ENCODE measurements around the gene FTO.
"Not testable (repeated sequence)": the region's sequence is repeated elsewhere in the genome, so short reads cannot be mapped to it uniquely, and the experiment has no call there.

Gene FTO

DNA sequence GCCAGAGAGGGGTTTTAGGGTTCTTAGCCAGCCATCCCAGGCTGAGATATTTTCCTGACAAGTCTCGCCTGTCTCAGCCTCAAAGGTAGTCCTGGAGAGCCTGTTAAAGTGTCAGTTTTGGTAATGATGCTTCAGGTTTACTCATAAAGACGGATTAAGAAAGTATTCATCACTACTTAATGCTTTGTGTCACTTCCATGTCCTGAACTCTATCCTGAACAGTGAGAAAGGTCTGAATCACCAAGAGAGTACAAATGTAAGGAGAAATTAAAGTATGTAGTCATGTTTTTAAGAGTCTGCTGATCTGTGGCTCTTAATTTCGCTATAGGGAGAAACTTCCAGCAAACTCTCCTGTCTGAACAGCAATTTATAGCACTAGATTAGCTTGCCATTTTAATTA lies 14.3 kb upstream of the FTO start:
- TF ChIP-seq ZNF274 (IDR thresholded peaks at IDR 0.05; ENCODE audit: low read depth, low read length), result no peak
- no peak overlapping the region for H3K4me3 ChIP-seq (ENCODE audit: low read length)

DNA sequence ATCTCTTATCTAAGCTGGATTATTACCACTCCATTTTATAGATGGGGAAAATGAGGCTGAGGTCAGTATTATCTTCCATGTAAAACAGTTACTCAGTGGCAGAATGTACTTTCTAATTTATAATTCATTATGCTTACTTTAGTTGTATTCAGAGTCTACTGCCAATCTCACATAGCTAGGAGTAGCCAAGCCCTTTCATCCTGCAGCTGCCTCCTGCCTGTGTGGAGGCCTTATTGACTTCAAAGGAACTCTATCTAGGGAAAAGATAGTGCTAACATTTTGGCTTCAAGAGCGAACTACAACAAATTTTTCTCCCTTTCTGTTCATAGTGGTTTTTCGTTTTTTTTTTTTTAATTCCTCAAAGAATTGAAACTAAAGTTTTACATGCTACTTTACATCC lies 13.2 kb upstream of the FTO start:
- H3K4me3 ChIP-seq (ENCODE audit: low read length), result no peak overlapping the region
- TF ChIP-seq ZNF274 (IDR thresholded peaks at IDR 0.05; ENCODE audit: low read depth, low read length), result no peak

DNA sequence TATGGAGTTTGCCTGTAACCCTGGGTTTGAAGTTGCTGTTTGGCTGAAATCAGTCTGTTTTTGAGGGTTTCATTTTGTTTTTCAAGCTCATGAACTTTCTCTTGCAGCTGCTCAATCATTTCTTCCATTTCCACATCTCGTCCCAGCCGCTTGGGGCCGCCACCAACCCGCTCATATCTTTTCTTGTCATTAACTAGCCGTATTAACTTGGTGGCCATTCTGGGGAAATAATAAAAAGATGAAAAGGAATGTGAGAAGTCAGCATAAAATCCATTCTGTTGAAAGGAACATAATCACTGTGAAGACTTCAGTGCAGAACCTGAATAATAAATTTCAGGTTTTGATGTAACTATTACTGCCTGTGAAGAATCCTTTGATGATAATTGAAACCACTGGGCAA lies 11.8 kb upstream of the FTO start:
- no peak overlapping the region for H3K4me3 ChIP-seq (ENCODE audit: low read length)
- TF ChIP-seq ZNF274 (IDR thresholded peaks at IDR 0.05; ENCODE audit: low read depth, low read length), result no peak

- no peak overlapping the region for H3K4me3 ChIP-seq (ENCODE audit: low read length)
- TF ChIP-seq ZNF274 (IDR thresholded peaks at IDR 0.05; ENCODE audit: low read depth, low read length), result no peak
These were observed 10.6 kb upstream of the FTO start for GRCh38 chr16:53693320-53693719.

GRCh38 chr16:53695070-53695469 lies 8.9 kb upstream of the FTO start:
- no peak overlapping the region for H3K4me3 ChIP-seq (ENCODE audit: low read length)
- no peak for TF ChIP-seq ZNF274 (IDR thresholded peaks at IDR 0.05; ENCODE audit: low read depth, low read length)

DNA sequence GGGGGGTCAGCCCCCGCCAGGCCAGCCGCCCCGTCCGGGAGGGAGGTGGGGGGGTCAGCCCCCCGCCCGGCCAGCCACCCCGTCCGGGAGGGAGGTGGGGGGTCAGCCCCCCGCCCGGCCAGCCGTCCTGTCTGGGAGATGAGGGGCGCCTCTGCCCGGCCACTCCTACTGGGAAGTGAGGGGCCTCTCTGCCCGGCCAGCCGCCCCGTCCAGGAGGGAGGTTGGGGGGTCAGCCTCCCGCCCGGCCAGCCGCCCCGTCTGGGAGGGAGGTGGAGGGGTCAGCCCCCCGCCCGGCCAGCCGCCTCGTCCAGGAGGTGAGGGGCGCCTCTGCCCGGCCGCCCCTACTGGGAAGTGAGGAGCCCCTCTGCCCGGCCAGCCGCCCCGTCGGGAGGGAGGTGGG lies 5.7 kb upstream of the FTO start:
- not testable (repeated sequence) for H3K4me3 ChIP-seq (ENCODE audit: low read length)

DNA sequence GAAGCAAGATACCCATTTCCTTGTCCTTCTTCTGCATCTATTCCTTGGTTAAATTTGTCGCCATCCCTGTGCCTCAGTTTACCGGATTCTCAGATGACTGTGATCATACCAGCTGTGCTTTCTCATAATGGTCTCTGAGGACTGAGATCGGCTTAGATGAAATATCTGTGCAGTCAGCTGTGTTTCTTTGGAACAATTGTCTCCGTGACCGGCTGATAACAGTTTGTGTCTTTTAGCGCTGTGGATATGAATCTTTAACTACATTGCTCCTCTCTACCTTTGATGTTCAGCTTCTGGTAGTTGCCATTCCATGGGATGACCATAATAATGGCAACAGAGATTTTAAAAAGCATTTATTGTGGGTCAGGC lies 473 bp downstream of the FTO start:
- no peak for TF ChIP-seq ZNF274 (IDR thresholded peaks at IDR 0.05; ENCODE audit: low read depth, low read length)

DNA sequence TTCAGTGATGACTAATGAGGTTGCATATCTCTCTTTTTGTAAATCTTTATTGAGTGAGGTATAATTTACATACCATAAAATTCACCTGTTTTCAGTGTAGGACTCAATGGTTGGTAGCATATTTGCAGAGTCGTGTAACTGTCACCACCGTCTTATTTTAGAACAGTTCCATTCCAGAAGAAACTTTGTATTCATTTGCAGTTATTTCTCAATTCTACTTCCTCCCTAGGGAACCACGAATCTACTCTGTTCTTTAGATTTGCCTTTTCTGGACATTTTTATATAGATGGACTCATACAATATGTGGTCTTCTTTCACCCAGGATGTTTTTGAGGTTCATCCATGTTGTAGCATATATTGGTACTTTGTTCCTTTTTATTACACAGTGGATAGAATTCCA lies 3.7 kb downstream of the FTO start:
- TF ChIP-seq ZNF274 (IDR thresholded peaks at IDR 0.05; ENCODE audit: low read depth, low read length), result no peak
- H3K4me3 ChIP-seq (ENCODE audit: low read length), result no peak overlapping the region

More for the DNA sequence above, 473 bp downstream of the FTO start:
- H3K4me3 ChIP-seq (ENCODE audit: low read length), result peak overlapping the region; percentile 99

DNA sequence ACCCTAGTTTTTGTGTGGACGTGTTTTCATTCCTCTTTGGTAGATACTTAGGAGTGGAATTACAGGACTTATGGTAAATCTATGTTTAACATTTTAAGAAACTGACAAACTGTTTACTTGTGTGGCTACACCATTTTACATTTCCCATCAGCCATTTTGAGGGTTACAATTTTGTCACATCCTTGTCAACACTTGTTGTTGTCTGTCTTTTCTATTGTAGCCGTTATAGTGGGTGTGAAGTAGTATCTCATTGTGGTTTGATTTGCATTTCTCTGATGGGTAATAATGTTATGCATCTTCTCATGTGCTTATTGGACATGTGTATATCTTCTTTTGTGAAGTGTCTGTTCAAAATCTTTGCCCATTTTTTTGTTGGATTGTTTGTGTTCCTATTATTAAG lies 4.5 kb downstream of the FTO start:
- TF ChIP-seq ZNF274 (IDR thresholded peaks at IDR 0.05; ENCODE audit: low read depth, low read length), result no peak
- no peak overlapping the region for H3K4me3 ChIP-seq (ENCODE audit: low read length)

GRCh38 chr16:53711390-53711789 lies 7.4 kb downstream of the FTO start:
- no peak overlapping the region for H3K4me3 ChIP-seq (ENCODE audit: low read length)
- no peak for TF ChIP-seq ZNF274 (IDR thresholded peaks at IDR 0.05; ENCODE audit: low read depth, low read length)

DNA sequence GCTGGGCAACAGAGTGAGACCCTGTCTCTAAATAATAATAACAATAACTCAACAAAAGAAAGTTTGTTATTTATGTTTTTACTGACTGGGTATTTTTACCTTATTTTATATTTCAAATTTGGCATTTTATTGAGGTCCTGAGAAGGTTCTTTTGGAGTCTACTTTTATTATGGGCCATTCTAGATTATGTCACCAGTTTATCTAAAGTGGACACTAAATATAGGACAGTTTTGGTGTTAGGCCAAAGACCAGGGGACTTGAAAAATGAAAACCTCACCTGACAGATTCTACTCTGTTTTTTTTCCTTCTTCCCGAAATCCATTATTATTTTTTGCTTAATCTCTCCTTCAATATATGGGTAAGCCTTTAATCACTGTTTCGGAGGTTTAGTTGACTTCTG lies 8.1 kb downstream of the FTO start:
- TF ChIP-seq ZNF274 (IDR thresholded peaks at IDR 0.05; ENCODE audit: low read depth, low read length), result no peak

DNA sequence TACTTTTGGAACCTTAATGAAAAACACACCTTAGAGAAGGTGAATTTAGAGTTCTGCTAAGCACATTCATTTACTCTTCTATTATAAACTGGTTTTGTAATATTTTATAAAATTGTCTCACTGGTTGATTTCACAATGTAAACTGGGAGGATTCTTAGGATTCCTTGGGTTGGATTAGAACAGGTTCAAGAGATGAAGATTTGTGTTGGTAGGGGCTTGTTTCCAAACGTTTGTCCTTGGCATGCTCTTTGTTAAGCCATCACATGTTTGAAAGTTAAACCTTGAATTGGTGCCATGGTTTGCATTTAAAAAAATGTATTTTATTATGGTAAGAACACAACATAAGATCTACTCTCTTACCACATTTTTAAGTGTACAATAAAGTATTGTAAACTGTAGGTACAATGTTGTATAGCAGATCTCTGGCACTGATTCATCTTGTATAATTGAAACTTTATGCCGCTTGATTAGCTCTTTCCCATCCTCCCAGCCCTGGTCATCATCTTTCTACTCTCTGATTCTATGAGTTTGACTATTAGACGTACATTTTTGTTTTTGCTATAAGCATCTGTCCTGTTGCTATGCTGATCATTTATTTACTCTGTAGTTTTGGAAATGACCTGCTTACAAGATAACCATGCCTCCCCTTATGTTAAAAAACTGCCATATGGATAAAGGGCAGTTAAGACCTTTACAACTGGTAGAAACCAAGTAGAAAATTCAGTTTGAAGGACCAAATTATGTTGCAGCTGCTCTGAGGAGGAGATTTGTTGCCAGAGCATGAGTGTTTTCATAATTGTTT lies 9.6 kb downstream of the FTO start:
- H3K4me3 ChIP-seq (ENCODE audit: low read length), result no peak overlapping the region
- no peak for TF ChIP-seq ZNF274 (IDR thresholded peaks at IDR 0.05; ENCODE audit: low read depth, low read length)

More for the DNA sequence above, 8.1 kb downstream of the FTO start:
- no peak overlapping the region for H3K4me3 ChIP-seq (ENCODE audit: low read length)

GRCh38 chr16:53714205-53715022 lies 10.5 kb downstream of the FTO start:
- H3K4me3 ChIP-seq (ENCODE audit: low read length), result no peak overlapping the region
- TF ChIP-seq ZNF274 (IDR thresholded peaks at IDR 0.05; ENCODE audit: low read depth, low read length), result no peak

DNA sequence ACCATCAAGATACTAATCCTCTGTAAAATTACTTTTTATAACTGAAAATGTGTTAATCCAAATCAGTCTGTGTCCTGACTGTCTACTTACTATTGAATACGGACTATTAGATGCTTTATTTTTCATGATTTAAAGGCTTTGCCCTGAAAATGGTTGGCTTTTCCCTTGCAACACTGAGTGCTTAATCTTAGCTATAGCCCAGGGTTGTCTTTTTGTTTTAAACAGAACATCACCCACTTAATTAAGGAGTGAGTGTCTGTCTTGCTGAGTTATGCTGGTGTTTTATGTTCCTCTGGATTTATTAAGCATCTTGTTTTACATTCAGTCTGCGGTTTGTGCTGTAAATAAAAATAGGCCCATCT lies 11.0 kb downstream of the FTO start:
- no peak for TF ChIP-seq ZNF274 (IDR thresholded peaks at IDR 0.05; ENCODE audit: low read depth, low read length)
- H3K4me3 ChIP-seq (ENCODE audit: low read length), result no peak overlapping the region

DNA sequence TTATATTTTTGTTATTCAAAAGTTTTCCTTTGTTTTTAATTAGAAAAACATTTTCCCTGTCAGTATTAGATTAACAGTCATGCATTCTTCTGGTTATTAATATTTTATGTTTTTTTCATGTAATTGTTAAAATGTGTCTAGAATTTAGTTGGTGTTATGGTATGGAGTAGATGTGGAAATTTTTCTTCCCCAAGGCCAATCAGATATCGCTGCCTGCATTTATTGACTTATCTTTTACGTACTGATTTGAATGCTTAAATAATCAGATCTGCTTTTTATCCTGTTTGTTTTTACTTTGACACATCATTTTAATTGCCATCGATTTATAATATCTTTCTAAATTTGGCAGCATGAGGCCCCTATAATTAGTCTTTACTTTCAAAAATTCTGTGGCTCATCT lies 13.6 kb downstream of the FTO start:
- TF ChIP-seq ZNF274 (IDR thresholded peaks at IDR 0.05; ENCODE audit: low read depth, low read length), result no peak
- no peak overlapping the region for H3K4me3 ChIP-seq (ENCODE audit: low read length)

All from GM08714 (cell line).